HG02852 (cell line): Measurements from ENCODE around the gene MILR1.
"Not testable (repeated sequence)": the region's sequence is repeated elsewhere in the genome, so short reads cannot be mapped to it uniquely, and the experiment has no call there.

ENCODE experiments used
- ATAC-seq: cut with Tn5 transposase; IDR thresholded peaks from one replicate; pipeline ENCODE4 v1.9.1; 2021; ENCODE audit warnings: mild to moderate bottlenecking, moderate library complexity; ENCODE audit not compliant: unreplicated experiment

Gene MILR1

GRCh38 chr17:64466834-64467233 is 17.9 kb downstream of the MILR1 start:
- ATAC-seq, result not testable (repeated sequence)

- ATAC-seq, result no peak
Measured at GRCh38 chr17:64470625-64471024, 21.7 kb downstream of the MILR1 start.

GRCh38 chr17:64471440-64471839 is 22.5 kb downstream of the MILR1 start:
- no peak for ATAC-seq

- ATAC-seq, result no peak
Measured at GRCh38 chr17:64472564-64472963, 23.6 kb downstream of the MILR1 start.

- ATAC-seq, result no peak
Measured at GRCh38 chr17:64477849-64478248, 28.9 kb downstream of the MILR1 start.

- no peak for ATAC-seq
Measured at GRCh38 chr17:64480951-64481350, 32.0 kb downstream of the MILR1 start.

GRCh38 chr17:64484380-64484779 is 35.5 kb downstream of the MILR1 start:
- ATAC-seq, result no peak

- ATAC-seq, result no peak
Measured at GRCh38 chr17:64488301-64488700, 39.4 kb downstream of the MILR1 start.

- ATAC-seq, result no peak
Measured at GRCh38 chr17:64491034-64491860, 42.3 kb downstream of the MILR1 start.

GRCh38 chr17:64491994-64492393 is 43.1 kb downstream of the MILR1 start:
- ATAC-seq, result no peak

GRCh38 chr17:64492481-64493109 is 43.7 kb downstream of the MILR1 start:
- ATAC-seq, result no peak

GRCh38 chr17:64494121-64494520 is 45.2 kb downstream of the MILR1 start:
- no peak for ATAC-seq

- not testable (repeated sequence) for ATAC-seq
Measured at GRCh38 chr17:64495300-64495699, 46.4 kb downstream of the MILR1 start.

GRCh38 chr17:64496348-64496785 is 47.5 kb downstream of the MILR1 start:
- ATAC-seq, result no peak

GRCh38 chr17:64496786-64497564 is 48.1 kb downstream of the MILR1 start, which contains the start of gene POLG2:
POLG2 (minus strand) TSS chr17:64497054; CDS start chr17:64496968, 86 bp downstream.
- peak; percentile 87 for ATAC-seq

GRCh38 chr17:64497565-64498035 is 48.7 kb downstream of the MILR1 start:
- no peak for ATAC-seq

GRCh38 chr17:64498308-64499203 is 49.6 kb downstream of the MILR1 start:
- ATAC-seq, result no peak

GRCh38 chr17:64499805-64500486 is 51.0 kb downstream of the MILR1 start:
- no peak for ATAC-seq

GRCh38 chr17:64500487-64500859 is 51.6 kb downstream of the MILR1 start:
- ATAC-seq, result no peak
